Type B pancreatic cell (in vitro differentiated cells): ENCODE results near the gene PRDM1. TPM values are rescaled to one million over a fixed set of nuclear protein-coding genes. Genes with fewer than 3 reads are reported as not detected.

Experiments
- DNase-seq: peaks from one replicate; pipeline ENCODE4 v3.0.0; 2021; ENCODE audit warnings: mixed read lengths; ENCODE audit not compliant: unreplicated experiment; ENCODE audit errors: extremely low spot score
- H3K27ac Mint-ChIP-seq: 2 replicates; pipeline ENCODE4 v1.8.0; 2021; ENCODE audit warnings: mild to moderate bottlenecking, mixed read lengths
- H3K27me3 Mint-ChIP-seq: 2 replicates; pipeline ENCODE4 v1.8.0; 2021; ENCODE audit warnings: mixed read lengths
- H3K36me3 Mint-ChIP-seq: 2 replicates; pipeline ENCODE4 v1.8.0; 2021; ENCODE audit warnings: mixed read lengths
- H3K4me1 Mint-ChIP-seq: one replicate; pipeline ENCODE4 v1.8.0; 2021; ENCODE audit warnings: mixed read lengths; ENCODE audit not compliant: unreplicated experiment
- H3K4me3 Mint-ChIP-seq: 2 replicates; pipeline ENCODE4 v1.8.0; 2021; ENCODE audit warnings: mild to moderate bottlenecking, mixed read lengths
- H3K9me3 Mint-ChIP-seq: 2 replicates; pipeline ENCODE4 v1.8.0; 2021; ENCODE audit warnings: mixed read lengths
- CTCF ChIP-seq: fragments of 200-600 bp; sonication (generic); conservative IDR thresholded peaks from 2 replicates; pipeline ENCODE4 v1.5.0; 2021; ENCODE audit warnings: antibody characterized with exemption, mild to moderate bottlenecking
- total RNA-seq: library from RNA; stranded (reverse); gene quantifications from 2 replicates; pipeline ENCODE4 v1.2.1, GENCODE V29; 2021; ENCODE audit warnings: low replicate concordance

The PRDM1 gene
- total RNA-seq, 1 donor from 2014 or later = 15.5 TPM

DNA sequence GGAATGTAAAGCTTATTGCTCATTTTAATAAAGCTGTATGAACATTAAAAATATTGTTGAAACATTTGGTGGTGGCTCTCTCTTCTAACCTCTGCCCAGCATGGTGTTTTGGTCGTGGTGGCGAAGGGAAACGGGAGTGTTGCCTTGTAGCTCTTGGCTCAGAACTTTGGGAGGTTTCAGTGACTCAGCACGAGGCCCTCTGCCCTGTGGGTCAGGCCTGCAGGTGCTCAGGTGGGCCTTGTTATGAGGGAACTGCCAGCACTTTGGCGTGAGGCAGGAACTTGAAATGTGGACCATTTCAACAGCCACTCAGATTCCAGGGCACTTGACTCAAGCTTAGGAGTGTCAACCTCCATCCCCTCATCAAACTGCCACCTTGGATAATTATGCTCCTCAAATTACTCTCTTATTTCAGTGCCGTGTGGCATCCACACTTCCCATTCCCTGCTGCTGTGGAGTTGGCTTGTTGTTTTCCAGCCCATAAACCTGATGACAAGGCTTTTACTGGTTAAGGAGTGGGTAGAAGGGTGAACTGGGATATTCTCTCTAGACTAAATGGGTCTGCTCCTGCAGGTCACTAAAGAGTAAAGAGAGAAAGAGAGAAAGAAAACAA lies 36.3 kb downstream of the PRDM1 start:
- Mint-ChIP-seq H3K36me3 (peaks cover 5% of the 10 kb centered on the region), H3K4me1 (peaks cover 14% of the 10 kb centered on the region), H3K9me3 (peaks cover 17% of the 10 kb centered on the region), H3K4me3 (no peak overlapping the region), H3K27me3 (no peaks in the 10 kb centered on the region), H3K27ac (no peak overlapping the region)
- DNase-seq = no peak
- no peak for TF ChIP-seq CTCF

DNA sequence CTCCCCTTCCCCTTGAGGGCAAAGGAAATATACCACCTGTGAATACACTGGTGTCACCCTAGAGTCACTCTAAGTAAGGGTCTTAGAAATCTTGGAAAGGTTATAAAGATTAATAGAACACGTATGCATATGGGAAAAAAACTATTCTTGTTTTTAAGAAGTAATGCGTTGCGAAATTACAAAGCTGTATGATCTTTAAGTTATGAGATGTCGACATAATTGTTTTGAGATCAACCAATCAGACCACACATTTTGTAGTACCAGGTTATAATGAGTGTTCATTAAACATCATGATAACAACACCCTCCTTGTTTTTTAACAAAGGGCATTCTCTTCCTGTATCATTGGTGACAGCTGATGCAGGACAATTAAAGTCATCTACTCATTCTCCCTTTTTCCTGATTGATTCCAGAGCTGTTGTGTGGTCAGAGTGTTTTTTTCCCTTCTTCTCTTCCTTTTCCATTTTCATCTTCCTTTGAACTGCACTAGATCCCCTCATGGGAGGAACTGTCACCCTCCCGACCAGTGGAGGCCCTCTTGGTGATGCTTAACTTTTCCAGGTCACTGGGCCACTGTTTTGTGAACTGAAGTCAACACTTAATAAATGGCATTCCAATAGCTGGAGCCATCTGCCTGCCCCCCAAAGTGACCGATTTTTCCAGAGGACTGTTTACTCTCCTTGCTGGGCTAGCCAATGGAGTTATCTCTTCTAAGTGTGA lies 37.0 kb downstream of the PRDM1 start:
- H3K27me3 Mint-ChIP-seq = no peaks in the 10 kb centered on the region
- no peak overlapping the region for H3K27ac Mint-ChIP-seq
- no peak for TF ChIP-seq CTCF
- peaks cover 14% of the 10 kb centered on the region for H3K4me1 Mint-ChIP-seq
- DNase-seq = no peak
- peaks cover 17% of the 10 kb centered on the region for H3K9me3 Mint-ChIP-seq
- peaks cover 5% of the 10 kb centered on the region for H3K36me3 Mint-ChIP-seq
- no peak overlapping the region for H3K4me3 Mint-ChIP-seq

DNA sequence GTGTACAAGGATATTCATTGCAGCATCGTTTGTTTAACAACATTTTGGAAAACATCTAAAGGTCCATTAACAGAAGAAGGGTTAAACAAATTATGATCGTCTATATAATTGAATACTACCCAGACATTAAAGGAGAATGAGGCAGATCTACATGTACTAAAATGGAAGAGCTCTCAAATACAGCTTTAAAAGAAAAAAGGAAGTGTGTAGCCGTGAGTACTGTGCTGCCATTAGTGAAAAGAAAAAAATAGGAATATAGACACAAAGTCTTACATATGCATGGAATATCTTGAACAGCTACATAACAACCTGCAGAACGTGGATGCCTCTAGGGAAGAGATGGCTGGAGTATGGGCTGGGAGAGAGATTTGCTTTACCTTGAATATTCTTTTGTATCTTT lies 37.9 kb downstream of the PRDM1 start:
- Mint-ChIP-seq H3K4me1 (peaks cover 15% of the 10 kb centered on the region), H3K9me3 (peaks cover 12% of the 10 kb centered on the region), H3K27ac (no peak overlapping the region), H3K27me3 (no peaks in the 10 kb centered on the region), H3K4me3 (no peak overlapping the region), H3K36me3 (peaks cover 3% of the 10 kb centered on the region)
- DNase-seq = no peak
- no peak for TF ChIP-seq CTCF

DNA sequence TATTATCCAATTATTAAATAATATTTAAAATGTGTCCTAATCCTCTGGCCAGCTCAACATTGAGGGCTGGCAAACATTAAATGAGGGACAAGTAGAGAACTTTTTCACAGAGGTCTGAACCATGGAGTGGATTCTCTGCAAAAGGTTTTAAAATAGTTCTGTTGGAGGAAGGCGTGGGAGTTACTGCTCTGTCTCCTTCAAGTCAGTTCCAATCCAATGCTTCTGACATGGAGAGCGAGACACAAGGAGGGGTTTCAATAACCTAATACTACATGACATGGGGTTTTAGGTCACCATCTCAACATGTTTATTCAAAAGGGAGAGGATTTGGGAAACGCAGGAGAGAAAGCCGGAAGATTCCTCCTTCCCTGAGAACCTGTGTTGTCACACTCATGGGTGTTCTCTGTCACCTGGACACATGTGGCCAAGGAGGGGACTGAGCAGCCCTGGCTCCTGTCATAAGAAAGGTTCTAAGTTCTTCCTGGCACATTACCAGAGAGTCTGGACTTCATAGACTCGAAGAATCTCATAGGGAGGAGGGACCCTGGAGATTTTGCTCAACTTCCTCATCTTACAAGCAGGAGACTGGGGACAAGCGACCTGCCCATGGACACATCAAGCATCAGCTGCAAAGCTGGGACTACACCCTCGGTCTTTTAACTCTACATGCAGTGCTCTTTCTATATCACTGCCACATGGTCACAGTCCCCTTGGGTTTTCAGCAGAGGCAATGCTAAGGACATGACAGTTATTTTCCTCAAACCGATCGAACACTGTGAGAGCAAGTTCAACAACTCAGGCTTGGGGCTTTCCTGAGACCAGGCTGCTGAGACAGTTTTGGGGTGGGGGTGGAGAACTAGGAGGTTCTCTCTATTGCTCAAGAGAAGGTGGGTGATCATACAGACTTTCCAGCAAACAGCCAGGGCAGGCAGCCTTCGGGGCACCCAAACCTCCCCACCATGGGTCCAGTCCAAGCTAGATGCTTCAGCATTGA lies 38.6 kb downstream of the PRDM1 start:
- Mint-ChIP-seq H3K36me3 (no peaks in the 10 kb centered on the region), H3K9me3 (peaks cover 6% of the 10 kb centered on the region), H3K27ac (no peak overlapping the region), H3K4me1 (peaks cover 10% of the 10 kb centered on the region), H3K27me3 (no peaks in the 10 kb centered on the region), H3K4me3 (no peak overlapping the region)
- no peak for TF ChIP-seq CTCF
- no peak for DNase-seq

GRCh38 chr6:106125925-106126435 lies 39.8 kb downstream of the PRDM1 start:
- Mint-ChIP-seq H3K27ac (peak overlapping the region; percentile 70), H3K4me1 (peaks cover 10% of the 10 kb centered on the region), H3K4me3 (no peak overlapping the region), H3K9me3 (peaks cover 6% of the 10 kb centered on the region), H3K27me3 (no peaks in the 10 kb centered on the region), H3K36me3 (no peaks in the 10 kb centered on the region)
- no peak for TF ChIP-seq CTCF
- DNase-seq = no peak
